Vagina (tissue), 2 donors: ENCODE data around the gene BTBD10.

ENCODE experiments used
- POLR2AphosphoS5 ChIP-seq, 2 donors: sonication (generic); formaldehyde crosslinking; IDR thresholded peaks; one replicate each; pipeline ENCODE4 v1.9.0; 2017; ENCODE audit warnings: antibody characterized with exemption in 2 of 2, mild to moderate bottlenecking in 2 of 2, low read depth in 1 of 2; ENCODE audit not compliant: insufficient read depth in 1 of 2
- TF ChIP-seq, protein P1 (sequence below), 3 experiments: fragments of 450-650 bp in 2 of 3; fragments of 200-600 bp in 1 of 3; sonication (generic) in 1 of 3; IDR thresholded peaks; one replicate each; pipeline ENCODE4 v1.5.1; 2017 to 2019; ENCODE audit warnings: antibody characterized with exemption in 3 of 3, mild to moderate bottlenecking in 2 of 3, moderate library complexity in 2 of 3

DNA sequence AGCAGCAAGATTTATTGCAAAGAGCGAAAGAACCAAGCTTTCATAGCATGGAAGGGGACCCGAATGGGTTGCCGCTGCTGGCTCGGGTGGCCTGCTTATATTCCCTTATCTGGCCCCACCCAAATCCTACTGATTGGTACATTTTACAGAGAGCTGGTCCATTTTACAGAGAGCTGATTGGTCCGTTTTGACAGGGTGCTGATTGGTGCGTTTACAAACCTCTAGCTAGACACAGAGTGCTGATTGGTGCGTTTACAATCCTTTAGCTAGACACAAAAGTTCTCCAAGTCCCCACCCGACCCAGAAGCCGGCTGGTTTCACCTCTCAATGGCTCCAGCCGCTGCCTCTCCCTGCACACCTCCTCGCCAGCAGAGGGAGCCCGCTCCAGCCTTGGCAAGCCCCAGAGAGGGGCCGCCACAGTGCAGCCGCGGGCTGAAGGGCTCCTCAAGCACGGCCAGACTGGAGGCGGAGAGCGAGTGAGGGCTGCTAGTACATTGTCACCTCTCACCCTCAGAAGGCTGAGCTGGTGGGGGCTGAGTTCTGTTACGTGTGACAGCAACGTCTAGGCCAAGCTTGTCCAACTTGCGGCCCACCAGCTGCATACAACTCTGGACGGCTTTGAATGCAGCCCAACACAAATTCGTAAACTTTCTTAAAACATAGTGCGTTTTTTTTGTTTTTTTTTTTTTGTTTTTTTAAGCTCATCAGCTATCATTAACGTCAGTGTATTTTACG is 24.1 kb upstream of the BTBD10 start:
- TF ChIP-seq POLR2AphosphoS5 (IDR thresholded peaks at IDR 0.05; ENCODE audit: insufficient read depth in 1 of 2, low read depth in 1 of 2), result no peak
- TF ChIP-seq, protein P1, sequence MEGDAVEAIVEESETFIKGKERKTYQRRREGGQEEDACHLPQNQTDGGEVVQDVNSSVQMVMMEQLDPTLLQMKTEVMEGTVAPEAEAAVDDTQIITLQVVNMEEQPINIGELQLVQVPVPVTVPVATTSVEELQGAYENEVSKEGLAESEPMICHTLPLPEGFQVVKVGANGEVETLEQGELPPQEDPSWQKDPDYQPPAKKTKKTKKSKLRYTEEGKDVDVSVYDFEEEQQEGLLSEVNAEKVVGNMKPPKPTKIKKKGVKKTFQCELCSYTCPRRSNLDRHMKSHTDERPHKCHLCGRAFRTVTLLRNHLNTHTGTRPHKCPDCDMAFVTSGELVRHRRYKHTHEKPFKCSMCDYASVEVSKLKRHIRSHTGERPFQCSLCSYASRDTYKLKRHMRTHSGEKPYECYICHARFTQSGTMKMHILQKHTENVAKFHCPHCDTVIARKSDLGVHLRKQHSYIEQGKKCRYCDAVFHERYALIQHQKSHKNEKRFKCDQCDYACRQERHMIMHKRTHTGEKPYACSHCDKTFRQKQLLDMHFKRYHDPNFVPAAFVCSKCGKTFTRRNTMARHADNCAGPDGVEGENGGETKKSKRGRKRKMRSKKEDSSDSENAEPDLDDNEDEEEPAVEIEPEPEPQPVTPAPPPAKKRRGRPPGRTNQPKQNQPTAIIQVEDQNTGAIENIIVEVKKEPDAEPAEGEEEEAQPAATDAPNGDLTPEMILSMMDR (IDR thresholded peaks at IDR 0.05), result no peak
